Prostate gland (tissue), 2 donors: Measurements from ENCODE around the gene TAF4.

Experiments
- POLR2AphosphoS5 ChIP-seq: sonication (generic); formaldehyde crosslinking; IDR thresholded peaks from one replicate; pipeline ENCODE4 v1.6.1; 2017; ENCODE audit warnings: antibody characterized with exemption
- TF ChIP-seq, protein P1 (sequence below), 4 experiments: fragments of 200-600 bp in 2 of 4; fragments of 450-650 bp in 2 of 4; sonication (generic) in 2 of 4; IDR thresholded peaks; 1 replicate in 3 of 4; 2 replicates in 1 of 4; pipeline ENCODE4 v1.5.1; 2016 to 2019; ENCODE audit warnings: antibody characterized with exemption in 4 of 4, mild to moderate bottlenecking in 2 of 4, moderate library complexity in 2 of 4

DNA sequence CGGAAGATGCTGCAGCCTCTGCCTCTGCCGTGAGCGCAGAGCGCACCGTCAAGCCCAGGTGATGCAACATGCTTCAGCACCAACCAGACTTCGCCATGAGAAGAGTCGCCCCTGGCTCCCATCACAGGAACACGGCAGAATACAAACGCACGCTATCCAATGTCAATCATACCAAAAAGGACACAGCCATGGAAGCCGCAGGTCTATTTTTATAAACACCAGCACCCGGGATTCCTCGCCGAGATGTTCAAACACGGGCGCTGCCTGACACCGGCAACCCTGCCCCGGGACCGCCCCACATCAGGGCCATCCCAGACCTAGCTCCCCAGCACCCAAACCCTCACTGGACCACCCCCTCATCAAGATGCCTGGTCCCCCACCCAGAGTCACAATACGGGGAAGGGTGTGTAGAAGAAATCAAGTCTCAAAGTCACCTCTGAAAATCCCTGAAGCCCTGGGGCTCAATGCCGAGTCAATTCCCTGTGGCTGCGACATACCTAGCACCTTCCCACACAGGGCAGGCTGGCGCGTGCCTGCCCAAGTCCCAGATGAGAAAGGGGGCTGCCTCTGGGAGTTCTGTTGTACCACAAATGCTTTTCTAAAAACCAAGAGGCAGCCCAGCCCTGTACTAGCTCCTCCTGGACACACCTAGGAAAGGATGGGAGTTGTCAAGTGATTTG, 17.9 kb downstream of the TAF4 start:
- TF ChIP-seq, protein P1, sequence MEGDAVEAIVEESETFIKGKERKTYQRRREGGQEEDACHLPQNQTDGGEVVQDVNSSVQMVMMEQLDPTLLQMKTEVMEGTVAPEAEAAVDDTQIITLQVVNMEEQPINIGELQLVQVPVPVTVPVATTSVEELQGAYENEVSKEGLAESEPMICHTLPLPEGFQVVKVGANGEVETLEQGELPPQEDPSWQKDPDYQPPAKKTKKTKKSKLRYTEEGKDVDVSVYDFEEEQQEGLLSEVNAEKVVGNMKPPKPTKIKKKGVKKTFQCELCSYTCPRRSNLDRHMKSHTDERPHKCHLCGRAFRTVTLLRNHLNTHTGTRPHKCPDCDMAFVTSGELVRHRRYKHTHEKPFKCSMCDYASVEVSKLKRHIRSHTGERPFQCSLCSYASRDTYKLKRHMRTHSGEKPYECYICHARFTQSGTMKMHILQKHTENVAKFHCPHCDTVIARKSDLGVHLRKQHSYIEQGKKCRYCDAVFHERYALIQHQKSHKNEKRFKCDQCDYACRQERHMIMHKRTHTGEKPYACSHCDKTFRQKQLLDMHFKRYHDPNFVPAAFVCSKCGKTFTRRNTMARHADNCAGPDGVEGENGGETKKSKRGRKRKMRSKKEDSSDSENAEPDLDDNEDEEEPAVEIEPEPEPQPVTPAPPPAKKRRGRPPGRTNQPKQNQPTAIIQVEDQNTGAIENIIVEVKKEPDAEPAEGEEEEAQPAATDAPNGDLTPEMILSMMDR (IDR thresholded peaks at IDR 0.05) = no peak
- TF ChIP-seq POLR2AphosphoS5 = no peak
